GM12801 (cell line): ENCODE results near the gene NXPH4.

Experiments
- TF ChIP-seq, protein P1 (sequence below): IDR thresholded peaks from one replicate; pipeline ENCODE4 v1.5.1; 2011; ENCODE audit warnings: control low read depth; ENCODE audit not compliant: insufficient read length; ENCODE audit errors: extremely low read depth

Gene NXPH4

DNA sequence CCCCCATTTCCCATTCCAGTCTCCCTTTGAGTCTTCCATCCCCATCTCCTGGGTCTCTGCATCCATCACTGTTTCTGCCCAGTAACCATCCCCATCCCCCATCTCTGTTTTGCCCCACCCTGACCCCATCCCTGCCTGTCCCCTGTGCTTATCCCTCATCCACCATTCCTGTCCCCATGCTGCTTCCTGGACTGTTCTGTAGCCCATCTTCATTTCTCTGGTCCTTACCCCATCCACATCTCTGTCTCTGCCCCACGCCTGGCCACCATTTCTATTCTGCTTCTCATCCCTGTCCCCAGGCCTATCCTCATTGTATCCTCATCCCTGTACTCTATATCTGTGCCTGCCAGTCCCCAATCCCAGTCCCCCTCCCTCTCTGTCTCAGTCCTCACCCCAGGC is 4.2 kb downstream of the NXPH4 start:
- TF ChIP-seq, protein P1, sequence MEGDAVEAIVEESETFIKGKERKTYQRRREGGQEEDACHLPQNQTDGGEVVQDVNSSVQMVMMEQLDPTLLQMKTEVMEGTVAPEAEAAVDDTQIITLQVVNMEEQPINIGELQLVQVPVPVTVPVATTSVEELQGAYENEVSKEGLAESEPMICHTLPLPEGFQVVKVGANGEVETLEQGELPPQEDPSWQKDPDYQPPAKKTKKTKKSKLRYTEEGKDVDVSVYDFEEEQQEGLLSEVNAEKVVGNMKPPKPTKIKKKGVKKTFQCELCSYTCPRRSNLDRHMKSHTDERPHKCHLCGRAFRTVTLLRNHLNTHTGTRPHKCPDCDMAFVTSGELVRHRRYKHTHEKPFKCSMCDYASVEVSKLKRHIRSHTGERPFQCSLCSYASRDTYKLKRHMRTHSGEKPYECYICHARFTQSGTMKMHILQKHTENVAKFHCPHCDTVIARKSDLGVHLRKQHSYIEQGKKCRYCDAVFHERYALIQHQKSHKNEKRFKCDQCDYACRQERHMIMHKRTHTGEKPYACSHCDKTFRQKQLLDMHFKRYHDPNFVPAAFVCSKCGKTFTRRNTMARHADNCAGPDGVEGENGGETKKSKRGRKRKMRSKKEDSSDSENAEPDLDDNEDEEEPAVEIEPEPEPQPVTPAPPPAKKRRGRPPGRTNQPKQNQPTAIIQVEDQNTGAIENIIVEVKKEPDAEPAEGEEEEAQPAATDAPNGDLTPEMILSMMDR: no peak

DNA sequence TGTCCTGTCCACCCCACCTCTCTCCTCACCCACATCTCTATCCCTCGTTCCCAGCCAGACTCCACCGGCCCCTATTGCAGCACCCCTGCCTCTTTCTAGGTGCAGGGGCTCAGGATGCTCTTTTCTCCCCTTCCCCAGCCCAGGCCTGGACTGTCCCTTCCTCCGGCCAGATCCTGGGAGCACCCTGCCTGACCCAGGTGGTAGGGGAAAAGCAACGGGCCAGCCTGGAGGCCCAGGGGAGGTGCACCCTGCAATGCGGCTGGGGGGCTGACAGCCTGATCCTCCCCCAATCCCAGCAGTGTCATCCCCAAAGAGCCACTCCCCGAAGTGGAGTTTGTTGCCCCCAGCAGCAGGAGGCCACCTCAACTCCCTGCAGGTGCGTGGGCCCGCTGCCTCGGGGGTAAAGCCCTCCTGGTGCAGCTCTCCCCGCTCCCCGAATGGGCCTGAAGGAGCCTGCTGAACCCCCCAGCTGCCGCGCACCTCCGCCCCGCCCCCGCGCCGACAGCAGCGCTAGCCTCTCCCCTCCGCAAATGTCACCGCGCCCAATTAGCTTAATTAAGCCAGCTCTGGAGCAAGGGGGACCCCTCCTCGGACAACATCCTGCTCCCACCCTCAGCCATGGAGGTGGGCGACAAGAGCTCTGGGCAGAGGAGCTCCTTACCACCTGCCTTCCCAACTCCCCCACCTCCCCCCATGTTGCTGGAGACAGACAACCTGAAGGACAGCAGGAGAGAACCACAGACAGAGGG is 4.7 kb downstream of the NXPH4 start:
- TF ChIP-seq, protein P1: no peak

DNA sequence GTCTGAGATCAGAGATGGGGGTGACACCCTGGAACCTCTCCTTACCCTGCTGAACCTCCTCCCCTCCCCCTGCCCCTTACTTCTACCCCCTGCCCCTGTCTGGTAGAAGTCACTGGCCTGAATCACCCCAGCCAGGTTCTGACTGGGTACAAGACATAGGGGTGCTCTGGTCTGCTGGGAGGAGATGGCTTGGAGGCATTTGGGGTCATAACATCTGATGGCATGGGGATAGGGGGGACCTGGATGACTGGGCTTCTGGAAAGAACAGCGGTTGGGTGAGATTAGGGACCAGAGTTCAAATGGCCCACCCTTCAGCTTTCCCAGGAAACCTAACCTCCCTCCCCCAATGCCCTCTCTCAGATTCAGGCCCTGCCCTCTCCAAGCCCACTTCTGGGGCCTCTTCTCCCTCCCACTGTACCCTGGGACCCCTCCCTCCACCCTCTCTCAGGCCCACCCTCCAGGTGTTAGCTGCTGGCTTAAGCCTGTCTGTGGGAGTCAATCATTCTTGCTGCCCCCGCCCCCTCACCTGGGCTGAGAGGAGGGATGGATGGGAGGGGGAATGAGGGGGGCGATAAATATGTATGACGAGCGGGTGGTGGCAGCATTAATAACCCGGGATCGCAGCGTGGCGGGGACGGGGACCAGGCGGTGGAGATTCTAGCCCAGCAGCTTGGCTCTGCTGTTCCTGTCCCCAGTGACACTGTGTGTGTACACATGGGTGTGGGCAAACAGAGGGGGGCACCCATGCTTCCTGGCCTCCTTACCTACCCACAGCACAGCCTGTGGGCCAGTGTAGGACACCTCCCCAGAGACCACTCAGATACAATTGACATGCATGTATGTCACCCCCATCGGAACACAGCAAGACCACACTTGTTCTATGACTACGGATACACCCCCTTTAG is 5.9 kb downstream of the NXPH4 start:
- TF ChIP-seq, protein P1: no peak

DNA sequence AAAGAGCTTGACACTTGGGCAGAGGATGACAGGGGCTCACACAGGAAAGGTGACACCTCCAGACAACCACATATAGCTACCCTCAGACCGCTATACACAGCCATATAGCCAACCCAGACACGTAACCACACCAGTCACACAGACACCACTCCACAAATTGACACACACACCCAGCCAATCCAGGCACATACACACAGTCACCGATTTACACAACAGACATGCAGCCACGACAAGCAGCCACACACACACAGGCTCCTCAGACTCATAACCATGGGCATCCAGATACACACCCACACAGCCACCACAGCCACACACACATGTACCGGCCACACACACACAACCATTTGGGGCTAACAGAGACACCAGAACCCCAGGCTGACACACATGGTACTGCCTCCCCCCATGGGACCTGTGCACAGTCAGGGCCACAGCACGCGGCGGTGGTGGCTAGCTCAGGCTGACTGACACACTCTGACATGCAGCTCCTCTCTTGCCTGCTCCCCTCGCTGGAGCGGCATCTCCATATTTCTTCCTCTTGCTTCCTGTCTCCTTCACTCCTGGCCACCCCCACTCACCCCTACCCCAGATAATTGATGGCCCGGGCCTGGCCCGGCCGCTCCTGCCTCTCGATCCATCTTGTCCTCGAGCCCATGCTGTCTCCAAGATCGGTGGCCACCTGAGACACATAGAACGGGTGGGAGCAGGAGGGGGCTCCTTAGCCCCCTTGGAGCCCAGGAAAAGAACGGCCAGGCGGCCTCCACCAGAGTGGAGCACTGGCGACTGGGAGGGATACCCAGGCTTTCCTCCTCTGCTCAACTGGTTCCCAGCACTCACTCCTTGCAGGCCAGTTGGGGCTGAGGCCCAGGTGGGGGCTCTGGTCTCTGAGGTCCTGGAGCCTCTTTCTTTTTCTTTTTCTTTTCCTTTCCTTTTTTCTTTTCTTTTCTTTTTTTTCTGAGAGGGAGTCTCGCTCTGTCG is 6.9 kb downstream of the NXPH4 start:
- TF ChIP-seq, protein P1: no peak

DNA sequence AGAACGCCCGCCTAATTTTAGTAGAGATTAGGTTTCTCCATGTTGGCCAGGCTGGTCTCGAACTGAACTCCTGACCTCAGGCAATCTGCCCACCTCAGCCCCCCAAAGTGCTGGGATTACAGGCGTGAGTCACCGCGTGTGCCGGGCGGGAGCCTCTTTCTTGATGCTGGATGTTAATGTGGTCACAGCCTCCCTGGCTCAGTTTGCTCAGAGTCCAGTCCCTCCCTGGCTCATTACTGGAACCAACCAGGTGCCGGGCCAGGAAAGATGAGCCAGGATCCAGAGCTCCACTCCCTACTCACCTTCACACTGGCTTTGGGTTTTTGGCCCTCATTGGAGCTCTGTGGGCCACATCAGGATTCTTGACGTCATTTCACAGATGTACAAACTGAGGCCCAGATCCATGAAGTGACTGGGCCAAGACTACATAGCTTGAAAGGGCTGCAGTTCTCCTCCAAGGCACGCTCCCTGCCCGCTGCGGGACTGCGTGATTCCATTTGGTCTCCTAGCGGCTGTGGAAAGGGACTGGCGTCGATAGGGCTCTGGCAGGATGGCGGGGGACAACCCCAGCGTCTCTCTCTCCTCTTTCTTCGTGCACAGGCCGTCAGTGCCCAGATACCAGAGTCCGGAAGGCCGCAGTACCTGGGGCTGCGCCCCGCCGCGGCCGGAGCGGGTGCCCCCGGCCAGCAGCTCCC is 7.8 kb downstream of the NXPH4 start:
- TF ChIP-seq, protein P1: no peak

DNA sequence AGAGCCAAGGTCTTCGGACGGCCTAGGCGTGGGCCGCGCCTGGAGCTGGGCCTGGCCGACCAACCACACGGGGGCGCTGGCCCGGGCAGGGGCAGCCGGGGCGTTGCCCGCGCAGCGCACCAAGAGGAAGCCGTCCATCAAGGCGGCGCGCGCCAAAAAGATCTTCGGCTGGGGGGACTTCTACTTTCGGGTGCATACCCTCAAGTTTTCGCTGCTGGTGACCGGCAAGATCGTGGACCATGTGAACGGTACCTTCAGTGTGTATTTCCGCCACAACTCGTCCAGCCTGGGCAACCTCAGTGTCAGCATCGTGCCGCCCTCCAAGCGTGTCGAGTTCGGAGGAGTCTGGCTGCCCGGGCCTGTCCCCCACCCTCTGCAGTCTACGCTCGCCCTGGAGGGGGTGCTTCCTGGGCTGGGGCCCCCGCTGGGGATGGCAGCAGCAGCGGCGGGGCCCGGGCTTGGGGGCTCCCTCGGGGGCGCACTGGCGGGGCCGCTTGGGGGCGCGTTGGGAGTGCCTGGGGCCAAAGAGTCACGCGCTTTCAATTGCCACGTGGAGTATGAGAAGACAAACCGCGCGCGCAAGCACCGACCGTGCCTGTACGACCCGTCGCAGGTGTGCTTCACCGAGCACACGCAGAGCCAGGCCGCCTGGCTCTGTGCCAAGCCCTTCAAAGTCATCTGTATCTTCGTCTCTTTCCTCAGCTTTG is 8.5 kb downstream of the NXPH4 start:
- TF ChIP-seq, protein P1: no peak
